Keratinocyte (primary cell): ENCODE results near the gene SDCCAG8. TPM values are rescaled to one million over a fixed set of nuclear protein-coding genes. Genes with fewer than 3 reads are reported as not detected.

ENCODE experiments used
- DNase-seq: peaks from one replicate; pipeline ENCODE4 v3.0.0-alpha.2; 2011; ENCODE audit warnings: low read depth, missing footprints, low spot score
- FAIRE-seq: peaks from 2 replicates; lab custom pipeline; 2011; peaks lifted over from hg19 to GRCh38; lab: Jason Lieb, UNC
- H2AFZ ChIP-seq: 2 replicates; pipeline ENCODE4 v1.6.0; 2012; ENCODE audit warnings: low read length, control low read depth, inconsistent platforms; ENCODE audit not compliant: control insufficient read depth
- H3K27ac ChIP-seq: 2 replicates; pipeline ENCODE4 v1.5.1; 2011; ENCODE audit warnings: low read length; ENCODE audit not compliant: control insufficient read depth, insufficient read depth
- H3K27me3 ChIP-seq: 3 replicates; pipeline ENCODE4 v1.6.0; 2011; ENCODE audit warnings: low read length; ENCODE audit not compliant: control insufficient read depth, insufficient read depth; ENCODE audit errors: extremely low read depth
- H3K36me3 ChIP-seq, 2 experiments: 2 replicates in 1 of 2; 3 replicates in 1 of 2; pipeline ENCODE4 v1.5.1; 2011; ENCODE audit warnings: low read length in 2 of 2, mild to moderate bottlenecking in 1 of 2; ENCODE audit not compliant: control insufficient read depth in 2 of 2, insufficient read depth in 2 of 2; ENCODE audit errors: extremely low read depth in 1 of 2
- H3K4me1 ChIP-seq: 3 replicates; pipeline ENCODE4 v1.5.1; 2011; ENCODE audit warnings: low read length; ENCODE audit not compliant: control insufficient read depth, insufficient read depth; ENCODE audit errors: extremely low read depth
- H3K4me2 ChIP-seq: 3 replicates; pipeline ENCODE4 v1.6.0; 2011; ENCODE audit warnings: low read depth, low read length; ENCODE audit not compliant: control insufficient read depth, insufficient read depth; ENCODE audit errors: extremely low read depth
- H3K4me3 ChIP-seq, 3 experiments: fragments of 200-600 bp in 1 of 3; sonication (generic) in 1 of 3; 2 replicates in 2 of 3; 3 replicates in 1 of 3; pipeline ENCODE4 v1.5.1; 2011 to 2016; ENCODE audit warnings: low read length in 3 of 3, mild to moderate bottlenecking in 3 of 3, control low read depth in 2 of 3, inconsistent platforms in 1 of 3, low read depth in 1 of 3, mixed read lengths in 1 of 3, mixed run types in 1 of 3, moderate library complexity in 1 of 3; ENCODE audit not compliant: control insufficient read depth in 2 of 3, insufficient read depth in 2 of 3; ENCODE audit errors: extremely low read depth in 1 of 3
- H3K79me2 ChIP-seq: 2 replicates; pipeline ENCODE4 v1.6.0; 2012; ENCODE audit warnings: low read length; ENCODE audit not compliant: control insufficient read depth, insufficient read depth
- H3K9ac ChIP-seq: 3 replicates; pipeline ENCODE4 v1.6.0; 2011; ENCODE audit warnings: low read length; ENCODE audit not compliant: control insufficient read depth, insufficient read depth; ENCODE audit errors: extremely low read depth
- H3K9me1 ChIP-seq: 3 replicates; pipeline ENCODE4 v1.6.0; 2011; ENCODE audit warnings: low read length; ENCODE audit not compliant: control insufficient read depth, insufficient read depth; ENCODE audit errors: extremely low read depth
- H3K9me3 ChIP-seq: 2 replicates; pipeline ENCODE4 v1.5.1; 2012; ENCODE audit warnings: low read depth, low read length; ENCODE audit not compliant: control insufficient read depth
- H4K20me1 ChIP-seq: 3 replicates; pipeline ENCODE4 v1.6.0; 2011; ENCODE audit warnings: low read length; ENCODE audit not compliant: control insufficient read depth, insufficient read depth; ENCODE audit errors: extremely low read depth
- EZH2 ChIP-seq: IDR thresholded peaks from one replicate; pipeline ENCODE4 v1.6.1; 2012; ENCODE audit warnings: inconsistent platforms, mild to moderate bottlenecking, low read length, moderate library complexity
- dilution Hi-C: fragments of 300-500 bp; cut with MboI; formaldehyde crosslinking; loops from one replicate; pipeline ENCODE4 v1.7.0; 2020; ENCODE audit warnings: low sequenced_read_pairs; ENCODE audit not compliant: extremely low pct_ligation_motif_present
- polyA plus RNA-seq, 5 experiments: library from polyadenylated mRNA; depleted of rRNA in 3 of 5; stranded (reverse) in 3 of 5; stranded (forward) in 1 of 5; unstranded in 1 of 5; fragments of >200 nt; gene quantifications; 1 replicate in 1 of 5; 2 replicates in 3 of 5; 3 replicates in 1 of 5; pipeline versions ENCODE4 v1.2.1 to v1.2.3, GENCODE V29; 2011 to 2012; ENCODE audit warnings: missing spikeins in 2 of 5, low read depth in 1 of 5, low replicate concordance in 1 of 5
- TF ChIP-seq, protein P1 (sequence below), 3 experiments: IDR thresholded peaks in 1 of 3; conservative IDR thresholded peaks in 1 of 3; optimal IDR thresholded peaks in 1 of 3; 2 replicates in 2 of 3; 3 replicates in 1 of 3; pipeline versions ENCODE3 to v1.5.1; 2011; ENCODE audit warnings: low read length in 3 of 3, mild to moderate bottlenecking in 3 of 3, moderate library complexity in 2 of 3, control low read depth in 1 of 3, inconsistent platforms in 1 of 3; ENCODE audit not compliant: insufficient read depth in 2 of 3; ENCODE audit errors: extremely low read depth in 1 of 3

The SDCCAG8 gene
- polyA plus RNA-seq, 1 donor (not counting 4 experiments of a cell fraction or from before 2014, with no cell fraction given): 61.6 TPM

DNA sequence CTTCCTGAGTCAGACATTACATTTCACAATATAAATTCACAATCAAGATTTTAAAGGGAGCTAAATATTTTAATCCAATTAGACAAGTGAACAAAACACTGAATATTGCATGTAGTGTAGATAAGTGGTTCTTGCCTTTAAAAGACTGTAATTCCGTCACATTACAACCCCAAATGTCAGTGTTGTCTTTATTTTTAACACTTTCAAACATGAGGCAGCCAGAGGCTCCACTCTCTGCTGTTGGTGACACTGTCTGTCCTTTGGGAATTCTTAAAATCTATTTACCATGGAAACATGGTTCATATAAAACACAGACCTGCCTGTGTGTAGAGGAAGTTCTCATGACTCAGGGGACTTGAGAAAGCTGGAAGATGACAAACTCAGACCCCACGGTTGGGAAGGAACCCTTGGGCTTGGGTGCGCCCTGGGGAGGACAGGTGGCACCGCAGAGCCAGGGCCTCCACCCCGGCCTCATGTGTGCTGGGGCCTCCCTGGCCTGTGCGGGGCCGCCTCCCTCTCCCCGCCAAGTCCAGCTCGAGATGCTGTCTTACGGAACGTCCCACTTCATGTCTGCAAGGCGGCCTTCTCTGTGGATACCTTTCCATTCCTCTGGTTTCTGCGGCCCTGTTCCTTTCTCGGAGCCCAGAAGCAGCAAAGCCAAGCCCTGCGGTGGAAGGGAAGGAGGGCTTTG, 239.0 kb downstream of the SDCCAG8 start:
- H3K9me3 ChIP-seq: no peaks in the 10 kb centered on the region
- H3K27ac ChIP-seq: no peak overlapping the region
- H4K20me1 ChIP-seq: no peaks in the 10 kb centered on the region
- no peaks in the 10 kb centered on the region for H3K9me1 ChIP-seq
- no peak overlapping the region for H3K4me2 ChIP-seq
- H3K36me3 ChIP-seq: peaks cover 5 to 7% of the 10 kb centered on the region in 2 experiments
- H3K27me3 ChIP-seq: no peaks in the 10 kb centered on the region
- no peak overlapping the region for H3K9ac ChIP-seq
- H2AFZ ChIP-seq: no peak overlapping the region
- dilution Hi-C loops: no loop called here
- peaks cover 19% of the 10 kb centered on the region for H3K79me2 ChIP-seq
- TF ChIP-seq, protein P1, sequence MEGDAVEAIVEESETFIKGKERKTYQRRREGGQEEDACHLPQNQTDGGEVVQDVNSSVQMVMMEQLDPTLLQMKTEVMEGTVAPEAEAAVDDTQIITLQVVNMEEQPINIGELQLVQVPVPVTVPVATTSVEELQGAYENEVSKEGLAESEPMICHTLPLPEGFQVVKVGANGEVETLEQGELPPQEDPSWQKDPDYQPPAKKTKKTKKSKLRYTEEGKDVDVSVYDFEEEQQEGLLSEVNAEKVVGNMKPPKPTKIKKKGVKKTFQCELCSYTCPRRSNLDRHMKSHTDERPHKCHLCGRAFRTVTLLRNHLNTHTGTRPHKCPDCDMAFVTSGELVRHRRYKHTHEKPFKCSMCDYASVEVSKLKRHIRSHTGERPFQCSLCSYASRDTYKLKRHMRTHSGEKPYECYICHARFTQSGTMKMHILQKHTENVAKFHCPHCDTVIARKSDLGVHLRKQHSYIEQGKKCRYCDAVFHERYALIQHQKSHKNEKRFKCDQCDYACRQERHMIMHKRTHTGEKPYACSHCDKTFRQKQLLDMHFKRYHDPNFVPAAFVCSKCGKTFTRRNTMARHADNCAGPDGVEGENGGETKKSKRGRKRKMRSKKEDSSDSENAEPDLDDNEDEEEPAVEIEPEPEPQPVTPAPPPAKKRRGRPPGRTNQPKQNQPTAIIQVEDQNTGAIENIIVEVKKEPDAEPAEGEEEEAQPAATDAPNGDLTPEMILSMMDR (optimal IDR thresholded peaks at IDR 0.05 in 1 of 3, IDR thresholded peaks at IDR 0.05 in 1 of 3, conservative IDR thresholded peaks at IDR 0.05 in 1 of 3; ENCODE audit: extremely low read depth in 1 of 3, insufficient read depth in 2 of 3, low read length in 3 of 3): no peak
- TF ChIP-seq EZH2: no peak
- FAIRE-seq: no peak
- no peak for DNase-seq
- H3K4me1 ChIP-seq: no peaks in the 10 kb centered on the region
- H3K4me3 ChIP-seq: no peak overlapping the region

DNA sequence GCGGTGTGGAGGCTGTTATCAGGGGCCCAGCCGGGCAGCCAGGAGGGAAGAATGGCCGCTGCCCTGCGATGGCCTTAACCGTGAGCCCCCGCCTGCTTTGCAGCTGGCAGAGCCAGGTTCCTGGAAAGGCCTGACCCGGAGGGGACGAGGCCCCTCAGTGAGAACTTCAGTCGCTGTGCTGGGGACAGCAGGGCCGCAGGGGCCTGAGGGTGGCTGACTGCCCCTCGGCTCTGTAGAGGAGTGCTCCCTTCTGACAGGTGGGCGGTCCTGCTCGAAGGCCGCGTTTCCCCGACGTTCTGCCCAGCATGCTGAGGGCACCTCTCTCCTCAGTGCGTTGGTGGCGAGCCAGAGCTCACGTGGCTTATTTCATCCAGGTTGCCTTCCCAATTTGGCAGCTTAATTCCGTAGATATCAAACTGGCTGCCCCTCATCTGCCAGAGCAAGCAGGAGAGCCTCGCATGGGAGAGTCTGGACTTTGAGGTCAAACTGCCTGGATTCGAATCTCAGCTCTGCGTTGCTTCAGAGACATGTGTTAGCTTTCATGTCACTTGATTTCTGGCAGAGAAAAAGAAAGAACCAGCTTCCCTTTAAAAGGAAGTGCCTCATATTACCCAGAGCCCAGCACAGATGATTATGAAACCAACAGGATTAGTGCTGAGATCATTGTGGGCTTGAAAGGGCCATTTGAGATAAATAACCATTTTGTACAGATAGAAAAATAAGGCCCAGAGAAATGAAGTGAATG, 239.8 kb downstream of the SDCCAG8 start:
- H3K9me3 ChIP-seq: no peaks in the 10 kb centered on the region
- FAIRE-seq (no peak), DNase-seq (no peak)
- H4K20me1 ChIP-seq: no peaks in the 10 kb centered on the region
- H3K79me2 ChIP-seq: peaks cover 16% of the 10 kb centered on the region
- no peaks in the 10 kb centered on the region for H3K9me1 ChIP-seq
- H3K9ac ChIP-seq: no peak overlapping the region
- H3K27me3 ChIP-seq: no peaks in the 10 kb centered on the region
- H2AFZ ChIP-seq: no peak overlapping the region
- H3K27ac ChIP-seq: no peak overlapping the region
- H3K4me3 ChIP-seq: no peak overlapping the region
- TF ChIP-seq EZH2: no peak
- TF ChIP-seq, protein P1 (optimal IDR thresholded peaks at IDR 0.05 in 1 of 3, IDR thresholded peaks at IDR 0.05 in 1 of 3, conservative IDR thresholded peaks at IDR 0.05 in 1 of 3; ENCODE audit: extremely low read depth in 1 of 3, insufficient read depth in 2 of 3, low read length in 3 of 3): no peak
- H3K4me1 ChIP-seq: peaks cover 2% of the 10 kb centered on the region
- dilution Hi-C loops: no loop called here
- H3K4me2 ChIP-seq: no peak overlapping the region
- peaks cover 2 to 3% of the 10 kb centered on the region in 2 experiments for H3K36me3 ChIP-seq
